GM12878 (cell line): ENCODE data around the gene TARDBP.
"Not testable (repeated sequence)": the region's sequence is repeated elsewhere in the genome, so short reads cannot be mapped to it uniquely, and the experiment has no call there.

Source experiments
- ATF2 ChIP-seq: IDR thresholded peaks from 2 replicates; pipeline ENCODE4 v1.6.1; 2012; ENCODE audit warnings: low read length, inconsistent platforms
- CTCF ChIP-seq, 3 experiments: IDR thresholded peaks in 2 of 3; conservative IDR thresholded peaks in 1 of 3; 2 replicates each; pipeline ENCODE4 v1.5.1; 2011; ENCODE audit warnings: low read depth in 3 of 3, low read length in 3 of 3, mild to moderate bottlenecking in 3 of 3, control low read depth in 2 of 3, moderate library complexity in 2 of 3, inconsistent platforms in 1 of 3, mixed read lengths in 1 of 3; ENCODE audit not compliant: control insufficient read depth in 2 of 3, insufficient read depth in 1 of 3; ENCODE audit errors: extremely low read depth in 1 of 3
- E4F1 ChIP-seq: fragments of 450-650 bp; IDR thresholded peaks from 2 replicates; pipeline ENCODE4 v1.6.1; 2018; ENCODE audit warnings: borderline replicate concordance, mild to moderate bottlenecking; ENCODE audit not compliant: partially characterized antibody
- ETV6 ChIP-seq, 2 experiments: fragments of 450-650 bp in 1 of 2; IDR thresholded peaks in 1 of 2; conservative IDR thresholded peaks in 1 of 2; 2 replicates each; pipeline ENCODE4 v1.6.1; 2014; ENCODE audit warnings: antibody characterized with exemption in 1 of 2, borderline replicate concordance in 1 of 2, low read depth in 1 of 2, mild to moderate bottlenecking in 1 of 2, moderate library complexity in 1 of 2
- EZH2 ChIP-seq: IDR thresholded peaks from 2 replicates; pipeline ENCODE4 v1.6.1; 2012; ENCODE audit warnings: low read depth, mild to moderate bottlenecking, control low read depth, inconsistent platforms, low read length, borderline replicate concordance; ENCODE audit not compliant: control insufficient read depth
- MAX ChIP-seq: IDR thresholded peaks from 2 replicates; pipeline ENCODE4 v1.6.1; 2012; ENCODE audit warnings: low read depth, low read length, improper control_type of control experiment
- PBX3 ChIP-seq: IDR thresholded peaks from 2 replicates; pipeline ENCODE4 v1.6.1; 2011; ENCODE audit warnings: mild to moderate bottlenecking, low read depth, low read length, moderate library complexity; ENCODE audit not compliant: insufficient replicate concordance
- POLR2A ChIP-seq: IDR thresholded peaks from 2 replicates; pipeline ENCODE4 v1.6.1; 2011; ENCODE audit warnings: low read depth, mild to moderate bottlenecking, low read length
- REST ChIP-seq: IDR thresholded peaks from 2 replicates; pipeline ENCODE4 v1.6.1; 2012; ENCODE audit warnings: mild to moderate bottlenecking, low read depth, low read length
- SUPT20H ChIP-seq: IDR thresholded peaks from 2 replicates; pipeline ENCODE4 v1.6.1; 2011; ENCODE audit warnings: low read depth, mild to moderate bottlenecking, low read length, moderate library complexity, borderline replicate concordance; ENCODE audit not compliant: control insufficient read depth
- ZBTB4 ChIP-seq: fragments of 450-650 bp; formaldehyde crosslinking; IDR thresholded peaks from 2 replicates; pipeline ENCODE4 v1.4.0; 2022; ENCODE audit warnings: mild to moderate bottlenecking, moderate library complexity
- ZNF384 ChIP-seq: IDR thresholded peaks from 2 replicates; pipeline ENCODE4 v1.6.1; 2012; ENCODE audit warnings: low read depth, mild to moderate bottlenecking, low read length, improper control_type of control experiment, borderline replicate concordance
- ZNF592 ChIP-seq: fragments of 450-650 bp; IDR thresholded peaks from 2 replicates; pipeline ENCODE4 v1.6.1; 2017; ENCODE audit warnings: mild to moderate bottlenecking, moderate library complexity

GRCh38 chr1:11051121-11051520, 38.7 kb downstream of the TARDBP start:
- TF ChIP-seq E4F1; ETV6 (conservative IDR thresholded peaks at IDR 0.05 in 1 of 2, IDR thresholded peaks at IDR 0.05 in 1 of 2; ENCODE audit: borderline replicate concordance in 1 of 2, low read depth in 1 of 2); PBX3; MAX; POLR2A; ZNF384; CTCF (IDR thresholded peaks at IDR 0.05 in 2 of 3, conservative IDR thresholded peaks at IDR 0.05 in 1 of 3; ENCODE audit: control insufficient read depth in 2 of 3, extremely low read depth in 1 of 3, insufficient read depth in 1 of 3, low read depth in 3 of 3, low read length in 3 of 3); ZNF592; ATF2; SUPT20H; ZBTB4 (CRISPR knock-in tag); EZH2; REST: not testable (repeated sequence)
